Effector CD8-positive, alpha-beta T cell (primary cell): ENCODE measurements around the gene PROZ.

Source experiments
- DNase-seq: peaks from one replicate; lab custom pipeline; 2025; lab: John Stamatoyannopoulos, UW

The PROZ gene

DNA sequence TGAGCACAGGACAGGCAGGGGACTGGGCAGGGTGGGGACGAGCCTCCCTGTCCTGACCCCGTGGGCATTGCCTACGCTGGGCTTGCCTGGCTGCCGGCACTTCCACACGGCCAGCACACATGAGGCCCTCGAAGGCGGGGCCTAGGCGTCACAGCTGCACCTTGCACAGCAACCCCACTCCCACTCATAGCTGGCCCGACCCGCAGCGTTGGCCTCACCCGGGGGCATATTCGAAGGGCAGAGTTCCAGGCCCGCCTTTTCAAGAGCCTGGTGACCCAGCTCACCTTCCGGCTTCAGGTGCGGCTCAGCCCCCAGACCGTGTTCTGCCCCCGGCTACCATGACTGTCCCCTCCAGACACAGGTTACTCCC, 16.9 kb upstream of the PROZ start:
- DNase-seq = no peak

DNA sequence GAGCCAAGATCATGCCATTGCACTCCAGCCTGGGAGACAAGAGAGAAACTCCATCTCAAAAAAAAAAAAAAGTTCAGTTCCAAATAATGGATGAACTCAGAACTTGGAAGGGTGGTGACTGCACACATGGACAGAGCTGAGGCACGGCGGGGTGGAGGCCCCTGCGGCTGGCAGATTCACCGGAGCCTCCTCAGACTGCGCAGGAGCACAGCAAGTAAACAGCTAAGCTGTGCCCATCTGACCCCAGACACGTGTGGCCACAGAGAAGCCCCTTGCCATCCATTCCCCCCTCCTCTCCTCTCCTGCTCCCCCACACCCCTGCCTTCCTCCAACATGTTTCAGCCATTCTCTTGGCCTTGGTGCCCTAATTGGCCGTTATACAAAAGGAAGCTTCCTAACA, 15.6 kb upstream of the PROZ start:
- no peak for DNase-seq

DNA sequence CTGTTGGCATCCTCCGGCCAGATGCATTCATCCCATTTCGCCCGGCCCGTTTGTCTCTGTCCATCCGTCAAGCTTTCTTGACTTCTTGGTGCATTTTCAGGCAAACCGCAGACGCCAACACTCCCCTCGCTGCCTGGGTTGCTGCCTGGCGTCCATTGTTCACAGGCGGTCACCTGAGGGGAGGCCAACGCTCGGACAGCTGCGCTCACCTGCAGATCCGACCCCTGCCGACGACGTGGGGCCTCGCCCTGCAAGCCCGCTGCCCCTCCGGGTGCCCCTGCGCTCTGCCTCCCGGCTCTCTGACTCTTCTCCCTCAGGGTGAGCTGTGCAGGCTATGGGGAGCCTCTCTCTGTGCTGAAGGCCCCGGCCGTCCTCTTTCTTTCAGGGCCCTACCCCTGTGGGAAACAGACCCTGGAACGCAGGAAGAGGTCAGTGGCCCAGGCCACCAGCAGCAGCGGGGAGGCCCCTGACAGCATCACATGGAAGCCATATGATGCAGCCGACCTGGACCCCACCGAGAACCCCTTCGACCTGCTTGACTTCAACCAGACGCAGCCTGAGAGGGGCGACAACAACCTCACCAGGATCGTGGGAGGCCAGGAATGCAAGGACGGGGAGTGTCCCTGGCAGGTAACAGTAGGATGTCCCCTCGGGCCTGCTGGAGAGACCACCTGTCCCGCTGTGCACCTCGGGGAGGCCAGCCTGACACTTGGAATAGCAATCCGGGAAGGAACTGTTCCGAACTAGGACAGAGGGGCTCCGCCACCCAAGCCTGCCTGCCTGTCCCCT, 14.8 kb upstream of the PROZ start:
- DNase-seq = no peak

DNA sequence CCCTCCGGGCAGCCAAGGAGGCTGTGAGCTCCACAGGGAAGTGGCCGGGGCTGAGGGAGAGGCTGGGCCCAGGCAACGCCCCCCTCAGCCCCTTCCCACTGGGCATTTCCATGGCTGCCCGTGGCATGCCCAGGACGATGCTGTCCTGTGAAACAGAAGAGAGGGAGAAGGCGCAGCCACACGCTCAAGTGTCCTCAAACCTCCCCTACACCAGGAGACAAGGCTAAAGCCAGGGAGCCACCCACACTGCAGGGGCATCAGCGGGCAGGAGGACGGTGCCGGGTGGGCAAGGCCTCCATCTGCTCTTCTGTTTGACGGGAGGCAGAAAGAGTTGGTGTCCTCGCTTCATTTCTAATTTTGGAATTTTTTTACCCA, 14.2 kb upstream of the PROZ start:
- DNase-seq = no peak

DNA sequence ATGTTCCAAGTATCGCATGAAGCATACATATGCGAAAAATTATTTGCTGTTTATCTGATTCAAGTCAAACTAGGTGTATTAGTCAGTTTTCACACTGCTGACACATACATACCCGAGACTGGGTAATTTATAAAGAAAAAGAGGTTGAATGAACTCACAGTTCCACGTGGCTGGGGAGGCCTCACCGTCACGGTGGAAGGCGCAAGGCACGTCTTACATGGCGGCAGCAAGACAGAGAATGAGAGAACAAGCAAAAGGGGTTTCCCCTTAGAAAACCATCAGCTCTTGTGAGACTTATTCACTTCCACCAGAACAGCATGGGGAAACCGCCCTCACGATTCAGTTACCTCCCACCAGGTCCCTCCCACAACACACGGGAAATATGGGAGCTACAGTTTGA, 13.0 kb upstream of the PROZ start:
- DNase-seq = no peak

DNA sequence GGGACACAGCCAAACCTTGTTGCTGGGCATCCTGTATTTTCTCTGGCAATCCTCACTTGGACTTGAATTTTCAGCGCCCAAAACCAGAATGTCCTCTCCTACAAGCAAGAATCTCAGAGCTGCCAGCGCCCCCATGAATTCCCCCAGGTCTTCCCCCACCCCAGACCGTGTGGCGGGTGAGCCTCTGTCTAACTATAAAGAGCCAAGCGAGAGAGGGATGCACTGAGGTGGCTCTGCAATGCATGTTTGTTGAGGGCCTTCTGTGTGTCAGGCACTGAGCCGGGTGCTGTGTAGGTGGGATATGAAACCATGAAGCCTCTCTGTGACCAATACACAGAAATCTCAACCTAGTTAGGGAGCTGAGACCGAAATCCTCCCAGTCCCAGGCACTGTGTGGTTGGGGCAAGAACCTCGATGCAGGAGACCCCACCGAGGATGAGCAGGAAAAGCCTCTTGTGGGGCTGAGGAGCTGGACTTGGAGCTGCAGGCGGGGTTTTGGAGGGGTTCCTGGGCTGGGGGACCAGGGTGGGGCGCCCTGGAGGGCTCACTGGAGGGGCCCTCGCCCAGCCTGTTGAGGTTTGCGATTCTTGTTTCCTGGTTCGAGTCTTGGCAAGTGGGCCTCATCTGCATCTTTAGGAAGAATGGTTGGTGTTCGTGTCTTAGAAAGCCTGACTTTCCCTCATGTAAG, 12.4 kb upstream of the PROZ start:
- DNase-seq = no peak

DNA sequence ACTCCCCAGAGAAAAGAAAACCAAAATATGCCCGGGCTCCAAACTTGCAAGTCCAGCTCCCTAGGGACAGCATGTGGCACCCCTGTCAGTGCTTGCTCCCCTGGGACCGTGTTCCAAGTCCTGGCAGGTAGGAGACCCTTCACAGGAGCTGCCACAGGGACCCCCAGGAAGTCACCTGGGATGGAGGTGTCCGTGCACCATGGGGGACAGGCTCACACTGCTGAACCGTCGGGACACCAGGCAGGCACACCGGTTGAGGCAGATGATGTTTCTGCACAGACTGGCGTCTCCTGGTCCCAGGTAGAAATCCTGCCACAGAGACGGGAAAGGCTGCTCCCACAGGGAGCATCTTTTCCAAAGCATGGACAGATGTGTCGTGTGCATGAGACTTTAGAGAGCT, 11.7 kb upstream of the PROZ start:
- DNase-seq = no peak

DNA sequence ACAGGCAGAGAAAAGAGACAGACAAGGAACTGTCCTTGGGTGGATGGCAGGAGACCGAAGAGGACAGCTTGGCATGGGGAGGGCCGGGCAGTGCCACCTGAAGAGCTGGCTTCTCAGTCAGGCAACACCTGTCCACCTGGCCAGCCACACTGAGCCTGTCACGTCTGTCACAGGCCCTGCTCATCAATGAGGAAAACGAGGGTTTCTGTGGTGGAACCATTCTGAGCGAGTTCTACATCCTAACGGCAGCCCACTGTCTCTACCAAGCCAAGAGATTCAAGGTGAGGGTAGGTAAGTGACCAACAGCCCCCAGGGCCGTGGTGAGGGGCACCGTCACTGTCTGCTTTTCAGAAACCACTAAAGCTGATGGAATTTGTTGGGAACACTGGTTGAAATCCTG, 11.2 kb upstream of the PROZ start:
- DNase-seq = no peak

DNA sequence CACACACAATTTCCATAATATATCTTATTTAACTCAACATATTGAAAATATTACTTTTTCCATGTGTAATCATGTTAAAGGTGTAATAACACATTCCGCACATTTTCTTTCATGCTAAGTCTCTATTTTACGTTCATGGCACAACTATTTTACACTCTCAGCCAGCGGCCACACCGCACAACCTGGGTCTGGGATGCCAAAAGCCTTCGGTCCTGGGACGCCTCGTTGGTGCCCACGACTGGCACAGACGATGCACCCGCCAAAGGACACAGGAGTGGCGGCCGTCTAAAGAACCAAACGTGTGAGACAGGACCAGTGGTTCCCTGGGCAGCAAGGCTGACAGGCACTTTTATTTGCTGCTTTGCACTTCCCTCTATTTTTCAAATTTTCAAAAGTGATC, 10.0 kb upstream of the PROZ start:
- DNase-seq = no peak

DNA sequence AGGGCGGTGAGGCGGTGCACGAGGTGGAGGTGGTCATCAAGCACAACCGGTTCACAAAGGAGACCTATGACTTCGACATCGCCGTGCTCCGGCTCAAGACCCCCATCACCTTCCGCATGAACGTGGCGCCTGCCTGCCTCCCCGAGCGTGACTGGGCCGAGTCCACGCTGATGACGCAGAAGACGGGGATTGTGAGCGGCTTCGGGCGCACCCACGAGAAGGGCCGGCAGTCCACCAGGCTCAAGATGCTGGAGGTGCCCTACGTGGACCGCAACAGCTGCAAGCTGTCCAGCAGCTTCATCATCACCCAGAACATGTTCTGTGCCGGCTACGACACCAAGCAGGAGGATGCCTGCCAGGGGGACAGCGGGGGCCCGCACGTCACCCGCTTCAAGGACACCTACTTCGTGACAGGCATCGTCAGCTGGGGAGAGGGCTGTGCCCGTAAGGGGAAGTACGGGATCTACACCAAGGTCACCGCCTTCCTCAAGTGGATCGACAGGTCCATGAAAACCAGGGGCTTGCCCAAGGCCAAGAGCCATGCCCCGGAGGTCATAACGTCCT, 9.4 kb upstream of the PROZ start:
- no peak for DNase-seq

DNA sequence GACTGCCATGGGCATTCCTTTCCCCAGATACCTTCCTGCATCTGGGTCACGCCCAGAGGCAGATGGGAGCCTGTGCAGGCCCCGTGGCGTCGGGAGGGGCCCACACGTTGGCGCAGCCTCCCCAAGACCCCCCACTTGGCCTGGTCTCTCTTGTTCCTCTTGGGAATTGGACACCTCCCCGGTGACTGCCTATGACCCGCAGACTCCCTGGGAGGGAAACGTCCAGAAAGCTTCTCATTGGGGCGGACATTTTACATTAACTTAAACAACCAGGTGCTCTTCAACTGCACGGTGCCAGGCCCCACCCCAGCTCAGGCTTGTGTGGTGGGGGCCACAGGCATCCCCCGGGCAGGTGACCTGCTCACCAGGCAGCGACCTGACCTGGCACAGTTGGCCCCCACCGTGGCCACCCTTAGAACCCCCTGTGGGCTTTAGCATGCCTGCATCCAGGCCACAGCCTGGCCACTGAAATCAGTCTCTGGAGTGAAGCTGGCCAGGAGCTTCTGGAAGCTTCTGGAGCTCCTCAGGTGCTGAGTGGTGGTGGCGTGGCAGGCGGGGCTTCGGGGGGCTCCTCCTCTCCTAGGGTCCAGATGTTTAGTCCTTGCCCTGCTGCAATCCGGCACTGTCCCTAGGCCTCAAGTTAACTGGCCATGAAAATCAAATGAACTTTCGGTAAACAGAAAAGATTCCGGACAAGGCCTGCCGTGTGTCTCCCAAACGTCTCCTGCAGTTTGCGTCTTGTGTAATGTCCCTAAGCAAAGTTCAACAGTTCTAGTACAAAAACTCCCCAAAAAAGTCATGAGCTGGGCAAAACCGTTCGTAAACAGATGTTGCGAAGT, 8.5 kb upstream of the PROZ start:
- DNase-seq = no peak

DNA sequence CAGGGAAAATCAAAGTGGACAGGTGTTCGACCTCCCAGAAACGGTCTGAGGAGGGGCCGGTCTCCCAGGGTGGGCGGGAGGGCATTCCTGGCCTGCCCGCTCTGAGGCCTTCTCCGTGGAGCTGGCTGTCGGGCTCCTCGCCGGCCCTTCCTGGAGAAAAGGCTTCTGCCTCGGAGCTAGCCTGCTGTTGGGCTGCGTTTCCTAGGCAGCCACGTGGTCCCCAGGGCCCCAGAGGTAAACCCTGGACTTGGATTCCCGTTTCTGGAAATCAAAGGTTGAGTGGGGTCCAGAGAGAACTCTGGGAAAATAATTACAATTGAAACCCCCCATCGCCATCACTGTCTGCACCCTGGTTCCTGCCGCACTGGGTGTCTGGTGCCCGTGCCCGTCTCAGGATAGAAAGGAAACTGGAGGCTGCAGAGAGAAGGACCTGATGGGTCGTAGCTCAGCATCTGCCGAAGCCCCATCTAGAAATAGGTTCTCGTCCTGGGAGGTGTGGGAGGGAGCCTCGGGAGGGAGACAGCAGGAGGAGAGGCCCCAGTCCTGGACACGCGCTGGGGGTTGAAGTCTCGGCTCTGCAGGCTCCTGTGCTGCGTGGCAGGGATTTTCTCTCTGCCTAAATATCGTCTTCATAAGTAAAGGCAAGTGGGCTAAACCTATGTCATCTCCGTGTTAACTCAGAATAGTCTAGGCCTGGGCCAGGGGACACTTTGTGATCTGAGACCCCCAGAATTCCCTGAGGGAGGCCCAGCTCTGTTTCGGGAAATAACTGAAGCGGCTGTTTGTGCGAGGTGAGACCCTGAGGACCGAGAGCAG, 7.7 kb upstream of the PROZ start:
- no peak for DNase-seq

DNA sequence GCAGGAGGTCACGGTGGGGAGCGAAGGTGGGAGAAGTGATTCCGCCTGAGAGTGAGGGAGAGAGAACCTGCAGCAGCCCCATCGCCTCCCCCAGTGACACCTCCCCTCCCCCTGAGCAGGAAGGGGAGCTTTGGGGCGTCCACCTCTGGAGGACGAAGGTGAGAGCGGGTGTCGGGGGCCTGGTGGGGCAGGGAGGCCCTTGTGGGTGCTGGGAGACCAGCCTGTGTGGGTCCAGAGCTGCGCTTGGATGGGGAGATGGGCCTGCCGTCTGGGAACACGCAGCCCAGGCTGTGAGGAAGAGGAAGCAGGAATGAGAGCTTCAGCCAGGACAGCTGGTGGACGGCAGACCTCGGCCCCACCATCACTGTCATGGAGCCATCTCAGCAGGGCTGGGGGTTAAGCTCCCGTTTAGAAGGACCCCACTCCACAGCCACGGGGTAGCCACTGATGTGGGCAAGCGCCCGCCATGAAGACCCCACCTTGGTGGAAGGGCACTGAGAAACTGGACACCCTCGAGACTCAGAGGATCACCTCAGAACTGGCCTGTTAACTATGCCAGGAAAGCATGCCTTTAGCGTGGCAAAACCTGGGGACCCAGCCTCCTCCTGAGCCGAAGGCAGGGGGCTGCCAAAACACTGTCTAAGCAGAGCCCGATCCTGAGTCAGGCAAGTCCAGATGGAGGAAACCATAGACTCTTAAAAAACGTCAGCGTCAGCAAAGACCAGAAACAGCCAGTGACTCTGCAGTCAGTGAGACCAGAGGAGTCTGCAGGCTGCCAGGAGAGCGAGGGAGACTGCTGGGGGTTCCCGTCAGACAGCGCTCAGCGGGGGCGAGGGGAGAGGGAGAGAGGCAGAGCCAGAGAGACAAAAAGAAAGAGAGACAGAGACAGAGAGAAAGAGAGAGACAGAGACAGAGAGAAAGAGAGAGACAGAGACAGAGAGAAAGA, 6.4 kb upstream of the PROZ start:
- DNase-seq = no peak

DNA sequence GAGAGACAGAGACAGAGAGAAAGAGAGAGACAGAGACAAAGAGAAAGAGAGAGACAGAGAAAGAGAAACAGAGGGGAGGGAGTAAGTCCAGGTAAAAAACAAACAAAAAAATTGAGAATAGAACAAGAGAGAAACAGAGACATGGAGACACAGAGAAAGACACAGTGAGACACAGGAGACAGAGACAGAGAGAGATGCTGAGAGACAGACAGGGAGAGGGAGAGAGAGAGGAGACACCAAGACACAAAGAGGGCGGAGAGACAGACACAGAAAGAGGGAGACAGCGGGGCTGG, 5.8 kb upstream of the PROZ start:
- no peak for DNase-seq

DNA sequence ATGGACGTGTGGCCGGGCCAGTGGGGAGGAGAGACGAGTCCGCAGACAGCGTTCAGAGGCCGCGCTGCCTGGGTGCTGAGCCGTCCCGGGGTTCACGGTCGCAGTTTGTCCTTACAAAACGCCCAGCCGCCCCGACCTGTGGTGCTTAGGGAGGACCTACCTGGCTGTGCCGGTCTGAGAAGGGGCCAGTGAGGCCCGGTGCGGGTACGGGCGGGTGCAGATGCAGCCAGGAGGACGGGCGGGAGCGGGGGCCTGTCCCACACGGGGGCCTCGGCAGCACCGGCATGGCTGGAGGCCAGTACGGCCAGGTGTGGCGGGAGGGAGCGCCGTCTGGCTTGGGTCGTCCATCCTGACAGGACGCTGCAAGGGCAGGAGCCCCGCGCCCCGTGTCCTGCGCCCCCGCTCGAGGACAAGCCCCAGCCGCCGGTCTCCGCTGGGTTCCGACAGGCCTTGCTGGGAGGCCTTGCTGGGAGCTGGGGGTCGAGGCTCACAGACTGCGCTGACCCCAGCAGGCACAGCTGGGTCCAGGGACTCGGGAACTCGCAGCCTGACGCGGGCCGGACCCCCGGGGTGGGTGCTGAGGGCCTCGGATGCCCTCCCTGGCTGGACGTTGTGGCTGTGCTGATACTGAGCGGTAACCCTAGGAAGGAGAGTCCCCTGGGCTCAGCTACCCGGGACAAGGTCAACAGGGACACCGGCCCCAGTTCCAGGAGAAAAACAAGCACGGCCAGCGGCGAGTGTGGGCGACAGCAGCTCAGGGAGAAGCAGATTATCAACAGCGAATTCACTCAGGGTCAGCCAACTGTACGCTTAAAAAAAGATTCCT, 5.3 kb upstream of the PROZ start:
- no peak for DNase-seq

DNA sequence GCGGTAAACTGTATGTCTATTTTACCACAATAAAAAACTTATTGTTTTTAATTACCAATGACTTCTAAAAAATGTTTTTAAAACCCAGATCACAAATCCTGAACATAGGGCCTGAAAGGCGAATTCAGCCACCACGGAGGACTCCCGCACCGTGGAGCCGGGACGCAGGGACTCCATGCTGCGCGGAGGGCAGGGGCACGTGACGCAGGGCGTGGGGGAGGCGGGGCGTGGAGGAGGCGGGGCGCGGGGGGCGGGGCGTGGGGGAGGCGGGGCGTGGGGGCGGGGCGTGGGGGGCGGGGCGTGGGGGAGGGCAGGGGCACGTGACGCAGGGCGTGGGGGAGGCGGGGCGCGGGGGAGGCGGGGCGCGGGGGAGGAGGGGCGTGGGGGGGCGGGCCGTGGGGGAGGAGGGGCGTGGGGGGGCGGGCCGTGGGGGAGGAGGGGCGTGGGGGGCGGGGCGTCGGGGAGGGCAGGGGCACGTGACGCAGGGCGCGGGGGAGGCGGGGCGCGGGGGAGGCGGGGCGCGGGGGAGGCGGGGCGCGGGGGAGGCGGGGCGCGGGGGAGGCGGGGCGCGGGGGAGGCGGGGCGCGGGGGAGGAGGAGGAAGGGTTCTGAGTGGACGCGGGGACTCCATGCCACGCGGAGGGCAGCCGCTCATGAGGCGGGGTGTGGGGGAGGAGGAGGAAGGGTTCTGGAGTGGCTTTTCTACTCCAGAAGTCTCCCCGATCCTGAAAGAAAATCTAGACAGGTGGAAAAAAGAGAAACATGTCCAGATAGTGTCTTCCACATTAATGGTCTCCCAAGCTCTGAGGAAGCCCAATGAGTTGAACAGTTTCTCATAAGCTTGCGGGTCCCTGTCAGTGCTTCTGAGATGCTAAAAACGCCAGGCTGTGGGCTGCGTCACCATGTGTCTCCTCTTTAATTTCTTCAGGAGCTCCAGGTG, 4.4 kb upstream of the PROZ start:
- peak; percentile 76 for DNase-seq

DNA sequence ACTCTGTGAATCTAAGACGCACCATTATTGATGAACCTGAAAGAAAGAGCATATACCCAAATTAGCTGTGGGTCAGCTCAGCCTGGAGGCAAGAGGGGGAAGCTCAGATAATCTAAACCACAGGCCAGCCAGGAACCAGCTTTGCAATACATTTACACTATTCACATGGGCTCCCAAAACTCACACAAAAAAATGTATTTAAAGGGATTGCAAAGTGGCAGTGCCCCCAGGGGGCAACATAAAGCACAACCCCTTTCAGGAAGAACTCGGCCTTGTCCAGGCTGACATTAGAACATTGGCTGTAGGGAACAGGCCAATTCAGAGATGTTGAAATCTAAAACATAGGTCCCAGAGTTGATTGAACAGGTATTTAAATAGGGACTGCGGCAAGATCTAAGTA, 3.2 kb upstream of the PROZ start:
- DNase-seq = no peak

DNA sequence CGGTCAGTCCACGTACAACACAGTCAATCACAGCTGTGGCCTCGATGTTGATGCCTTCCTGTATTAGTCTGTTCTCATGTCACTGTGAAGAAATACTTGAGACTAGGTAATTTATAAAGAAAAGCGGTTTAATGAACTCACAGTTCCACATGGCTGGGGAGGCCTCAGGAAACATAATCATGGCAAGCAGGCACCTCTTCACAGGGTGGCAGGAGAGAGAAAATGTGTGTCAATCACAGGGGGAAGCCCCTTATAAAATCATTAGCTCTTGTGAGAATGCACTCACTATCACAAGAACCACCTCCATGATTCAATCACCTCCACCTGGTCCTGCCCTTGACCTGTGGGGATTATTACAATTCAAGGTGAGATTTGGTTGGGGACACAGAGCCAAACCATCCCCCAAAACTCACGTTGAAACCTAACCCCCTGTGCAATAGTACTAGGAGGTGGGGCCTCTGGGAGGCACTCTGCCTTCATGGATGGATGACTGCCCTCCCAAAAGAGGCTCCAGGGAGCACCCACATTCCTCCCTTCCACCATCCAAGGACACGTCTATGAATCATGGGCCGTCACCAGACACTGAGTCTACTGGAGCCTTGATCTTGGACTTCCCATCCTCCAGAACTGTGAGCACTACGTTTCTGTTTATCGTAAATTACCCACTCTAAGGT, 2.3 kb upstream of the PROZ start:
- no peak for DNase-seq
